Femur (tissue), 1 donor: ENCODE data around the gene BTBD9.
"Not testable (repeated sequence)": the region's sequence is repeated elsewhere in the genome, so short reads cannot be mapped to it uniquely, and the experiment has no call there.

Experiments
- DNase-seq: peaks from one replicate; pipeline ENCODE4 v3.0.0-alpha.2; 2017

The BTBD9 gene

GRCh38 chr6:38648629-38649028 lies 8.9 kb upstream of the BTBD9 start:
- no peak for DNase-seq

DNA sequence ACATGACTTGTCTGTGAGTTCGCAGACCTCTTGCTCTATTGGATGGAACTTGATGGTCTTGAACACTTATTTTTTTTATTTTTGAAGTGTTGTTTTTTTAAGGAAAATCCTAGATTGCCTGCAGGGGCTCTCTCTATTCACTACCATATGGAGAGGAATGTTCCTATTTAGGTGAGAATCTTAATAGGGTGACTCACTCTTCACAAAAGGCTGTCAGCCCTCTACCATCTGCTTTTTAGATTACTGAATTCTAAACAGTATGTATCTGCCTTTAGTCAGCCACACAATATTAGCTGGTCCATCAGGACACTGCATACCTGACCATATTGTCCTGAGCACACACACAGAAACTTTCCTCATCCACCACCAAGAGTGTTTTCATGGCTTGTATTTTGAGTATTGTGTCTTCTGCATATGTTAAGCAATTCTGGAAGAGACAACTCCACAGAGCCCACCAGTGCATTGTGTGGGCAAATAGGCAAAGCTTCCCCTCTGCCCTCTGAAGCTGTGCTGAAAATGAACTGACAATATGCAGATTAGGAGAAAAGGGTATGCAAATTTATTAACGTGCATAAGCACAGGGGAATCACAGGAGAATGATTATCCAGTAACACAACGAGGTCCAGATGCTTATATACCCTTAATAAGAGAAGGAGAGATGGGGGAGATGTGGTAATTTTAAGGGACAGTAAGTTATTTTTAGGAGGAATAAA lies 6.6 kb upstream of the BTBD9 start:
- DNase-seq, result no peak

DNA sequence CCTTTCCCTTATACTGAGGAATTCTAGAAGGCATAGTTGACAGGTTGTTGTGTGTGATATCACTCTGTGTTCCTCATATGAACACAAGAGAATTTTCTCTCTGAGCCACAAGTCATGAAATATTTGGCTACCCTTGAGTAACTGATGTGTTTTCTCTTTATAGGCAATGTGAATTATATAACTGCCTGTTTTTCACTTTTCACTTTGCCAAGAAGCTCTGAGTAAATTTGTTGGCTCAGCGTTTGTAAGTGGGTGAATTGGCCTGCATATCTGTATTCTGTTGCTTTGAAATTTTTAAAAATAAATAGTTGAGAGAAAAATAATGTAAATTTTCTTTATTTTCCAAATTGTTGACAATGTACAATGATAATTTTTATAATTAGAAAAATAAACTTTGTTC lies 5.2 kb upstream of the BTBD9 start:
- no peak for DNase-seq

- DNase-seq, result peak; percentile 23
These were observed 634 bp upstream of the BTBD9 start for GRCh38 chr6:38640216-38640909.

DNA sequence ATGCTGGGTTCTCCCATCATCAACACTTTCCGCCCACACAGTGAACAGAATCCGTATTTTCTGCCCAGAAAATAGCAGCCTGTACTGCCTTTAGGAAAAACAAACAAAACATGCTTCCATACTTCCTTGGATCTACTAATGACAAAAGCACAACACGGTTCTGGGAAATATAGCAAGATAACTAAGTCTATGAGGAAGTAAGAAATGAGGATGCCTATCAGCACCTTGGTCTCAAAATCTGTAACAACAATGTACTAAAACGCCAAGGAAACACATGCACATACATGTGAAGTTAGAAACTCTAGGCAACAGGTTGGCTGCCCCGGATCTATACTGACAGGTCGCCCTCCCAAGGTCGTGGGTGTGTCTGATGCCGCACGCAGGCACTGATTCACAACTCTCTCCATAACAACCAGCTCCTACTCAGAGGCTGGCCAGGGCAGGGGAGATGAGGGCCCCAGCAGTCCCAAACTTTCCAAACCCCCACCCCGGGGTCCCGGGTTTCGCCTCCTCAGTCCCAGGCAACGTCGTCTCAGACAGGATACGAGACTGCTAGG lies 710 bp downstream of the BTBD9 start:
- peak; percentile 67 for DNase-seq

GRCh38 chr6:38637756-38638155 lies 2.0 kb downstream of the BTBD9 start:
- no peak for DNase-seq

- DNase-seq, result no peak
These were observed 3.7 kb downstream of the BTBD9 start for GRCh38 chr6:38636027-38636426.

DNA sequence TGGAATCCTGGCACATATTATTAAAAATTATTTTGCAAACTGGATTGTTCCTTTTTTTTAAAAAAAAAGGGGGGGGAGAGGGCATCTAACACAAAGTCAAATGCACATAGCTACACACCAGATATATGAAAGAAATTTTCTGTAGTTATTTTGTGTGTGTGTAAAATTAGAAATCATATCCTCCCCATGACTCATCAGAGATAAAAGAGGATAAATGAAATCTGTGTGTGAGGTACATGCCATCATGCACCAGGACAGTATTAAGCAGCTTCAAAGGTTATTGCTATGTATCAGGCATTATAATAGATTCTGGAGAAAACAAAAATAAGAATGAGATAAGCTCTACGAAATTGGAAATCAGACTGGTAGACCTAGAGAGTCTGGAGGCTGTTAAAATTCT lies 5.2 kb downstream of the BTBD9 start:
- no peak for DNase-seq

DNA sequence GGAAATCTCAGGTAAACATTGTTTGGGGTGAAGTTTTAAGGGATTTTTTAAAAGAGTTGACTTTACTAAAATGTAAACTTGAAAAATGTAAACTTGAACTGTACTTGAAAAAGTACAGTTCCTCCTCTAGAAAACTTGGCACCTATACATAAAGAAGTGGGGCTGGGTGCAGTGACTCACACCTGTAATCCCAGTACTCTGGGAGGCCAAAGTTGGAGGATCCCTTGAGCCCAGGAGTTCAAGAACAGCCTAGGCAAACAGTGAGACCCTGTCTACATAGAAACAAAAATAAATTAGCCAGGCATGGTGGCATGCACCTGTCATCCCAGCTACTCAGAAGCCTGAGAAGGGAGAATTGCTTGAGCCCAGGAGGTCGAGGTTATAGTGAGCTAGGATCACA lies 7.2 kb downstream of the BTBD9 start:
- no peak for DNase-seq

GRCh38 chr6:38631186-38631783 lies 8.4 kb downstream of the BTBD9 start:
- DNase-seq, result no peak

DNA sequence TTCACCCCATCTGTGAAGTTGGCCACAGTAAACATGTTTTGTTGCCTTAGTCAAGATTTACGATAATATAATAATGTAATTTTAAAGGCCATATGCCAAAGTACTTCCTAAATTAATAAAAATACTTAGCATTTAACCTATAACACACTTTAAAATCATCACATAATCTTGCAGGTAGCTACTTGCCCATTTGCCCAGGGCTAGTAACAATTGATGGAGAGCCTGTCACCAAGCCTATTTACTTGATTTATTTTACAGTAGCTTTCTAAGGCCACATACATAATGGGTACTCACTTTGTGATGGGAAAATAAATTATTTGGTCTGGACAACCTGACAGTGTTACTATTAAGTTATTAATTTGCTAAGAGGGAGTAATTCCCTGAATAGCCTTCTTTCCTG lies 14.5 kb downstream of the BTBD9 start:
- DNase-seq, result no peak

- not testable (repeated sequence) for DNase-seq
These were observed 20.4 kb downstream of the BTBD9 start for GRCh38 chr6:38619342-38619741.

- not testable (repeated sequence) for DNase-seq
These were observed 21.4 kb downstream of the BTBD9 start for GRCh38 chr6:38618301-38618700.

DNA sequence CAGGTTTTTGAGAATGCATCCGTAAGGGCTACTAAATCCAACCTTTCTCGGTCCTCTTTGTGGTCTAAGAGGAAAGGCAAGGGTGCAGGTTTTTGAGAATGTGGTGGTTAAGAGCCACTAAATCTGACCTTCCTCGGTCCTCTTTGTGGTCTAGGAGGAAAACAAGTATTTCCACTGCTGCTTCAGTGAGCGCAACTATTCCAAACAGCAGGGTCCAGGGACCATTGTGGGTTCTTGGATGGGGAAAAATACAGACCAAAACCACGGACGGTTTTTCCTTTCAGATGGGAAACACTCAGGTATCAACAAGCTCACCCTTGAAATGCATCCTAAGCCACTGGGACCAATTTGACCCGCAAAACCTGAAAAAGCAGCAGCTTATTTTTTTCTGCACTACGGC lies 21.9 kb downstream of the BTBD9 start:
- DNase-seq, result no peak

- no peak for DNase-seq
These were observed 27.4 kb downstream of the BTBD9 start for GRCh38 chr6:38612143-38612965.

DNA sequence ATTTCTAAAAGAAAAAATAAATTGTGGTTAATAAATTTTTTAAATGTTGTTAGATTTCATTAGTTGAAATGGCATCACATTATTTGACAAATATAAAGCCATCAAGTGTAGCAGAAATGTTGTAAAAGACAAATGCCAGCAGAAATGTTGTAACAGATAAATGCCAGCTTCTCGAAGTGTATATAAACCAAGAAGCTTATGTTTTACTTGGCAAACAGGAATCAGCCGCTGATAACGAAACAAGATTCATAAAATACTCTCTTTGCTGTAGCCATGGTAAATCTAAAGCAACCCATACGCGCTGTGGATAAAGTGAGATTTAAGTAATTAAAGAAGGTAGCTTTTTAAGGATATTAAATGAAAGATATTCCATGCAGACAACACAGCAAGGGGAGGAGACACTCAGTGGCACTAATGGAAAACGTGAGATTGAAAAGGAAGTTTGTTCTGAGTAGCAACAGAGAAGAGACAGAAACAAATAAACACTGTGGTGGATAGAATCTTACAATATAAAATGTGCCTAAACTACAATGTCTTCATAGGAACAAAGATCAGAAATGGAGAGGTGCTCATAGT lies 29.6 kb downstream of the BTBD9 start:
- no peak for DNase-seq

- no peak for DNase-seq
These were observed 35.0 kb downstream of the BTBD9 start for GRCh38 chr6:38604700-38605099.

- no peak for DNase-seq
These were observed 35.8 kb downstream of the BTBD9 start for GRCh38 chr6:38603966-38604365.

DNA sequence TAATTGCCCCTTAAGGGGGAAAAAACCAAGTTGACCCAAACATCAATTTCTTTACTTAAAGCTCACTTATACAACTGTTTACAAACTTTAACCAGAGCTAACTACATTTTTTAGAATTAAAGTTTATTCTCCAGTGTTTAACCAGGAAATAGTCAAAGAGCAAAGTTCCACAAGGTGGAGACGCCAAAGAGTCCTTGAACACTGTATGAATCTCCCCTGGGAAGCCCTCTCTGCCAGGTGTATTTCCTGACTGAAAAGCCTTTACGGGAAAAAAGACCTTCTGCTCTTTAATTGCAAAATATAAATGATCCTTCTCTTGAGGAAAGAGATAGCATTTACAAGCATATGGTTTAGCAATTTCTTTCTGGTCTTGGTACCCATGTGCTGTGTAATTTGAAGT lies 36.2 kb downstream of the BTBD9 start:
- no peak for DNase-seq

DNA sequence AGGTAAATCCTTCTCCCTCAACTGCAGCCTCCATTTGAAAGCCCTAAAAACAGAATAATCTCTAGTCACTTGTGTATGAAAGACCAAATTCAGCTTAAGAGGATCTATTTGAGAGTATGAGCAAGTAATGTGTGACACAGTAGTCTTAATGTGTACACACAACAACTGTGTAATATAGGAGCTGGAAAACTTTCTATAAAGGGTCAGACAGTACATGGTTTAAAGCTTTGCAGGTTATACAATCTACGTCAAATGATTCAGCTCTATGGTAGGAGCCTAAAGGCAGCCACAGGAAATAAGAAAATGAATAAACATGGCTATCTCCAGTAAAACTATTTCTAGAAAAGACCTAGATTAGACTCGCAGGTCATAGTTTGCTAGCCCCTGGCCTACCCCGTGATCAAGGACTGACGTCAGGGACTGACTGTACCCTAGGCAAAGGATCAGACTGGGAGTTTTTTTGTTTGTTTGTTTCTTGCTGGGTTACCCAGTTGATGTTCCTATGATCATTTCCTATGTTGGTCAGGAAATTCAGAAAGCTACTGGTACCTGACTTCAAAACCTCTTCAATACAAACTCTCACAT lies 39.7 kb downstream of the BTBD9 start:
- no peak for DNase-seq

DNA sequence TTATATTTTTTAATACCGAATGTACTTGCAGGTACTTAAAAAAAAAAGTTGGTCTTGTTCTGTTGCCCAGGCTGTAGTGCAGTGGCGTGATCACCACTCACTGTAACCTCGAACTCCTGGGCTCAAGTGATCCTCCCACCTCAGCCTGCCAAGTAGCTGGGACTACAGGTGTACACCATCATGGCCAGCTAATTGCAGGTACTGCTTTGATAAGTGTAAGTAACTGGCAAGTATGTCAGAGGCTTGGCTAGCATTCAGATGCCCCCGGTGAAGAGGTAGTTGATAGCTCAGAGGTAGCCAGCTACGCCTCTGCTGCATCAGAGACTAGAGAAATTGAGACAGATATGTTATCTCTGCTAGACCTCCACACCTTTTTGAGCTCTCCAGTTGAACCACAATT lies 40.5 kb downstream of the BTBD9 start:
- DNase-seq, result no peak

GRCh38 chr6:38593998-38594665 lies 45.6 kb downstream of the BTBD9 start:
- no peak for DNase-seq
